Body of pancreas (tissue), 4 donors: ENCODE measurements around the gene KCTD15.

ENCODE experiments used
- POLR2A ChIP-seq, 3 donors: fragments of 450-650 bp; IDR thresholded peaks; one replicate each; pipeline ENCODE4 v1.6.1; 2016; ENCODE audit warnings: antibody characterized with exemption in 3 of 3, mild to moderate bottlenecking in 2 of 3
- TF ChIP-seq, protein P1 (sequence below), 7 experiments: fragments of 450-650 bp in 4 of 7; fragments of 200-600 bp in 3 of 7; sonication (generic) in 3 of 7; IDR thresholded peaks; one replicate each; pipeline ENCODE4 v1.5.1; 2016 to 2019; ENCODE audit warnings: antibody characterized with exemption in 7 of 7

DNA sequence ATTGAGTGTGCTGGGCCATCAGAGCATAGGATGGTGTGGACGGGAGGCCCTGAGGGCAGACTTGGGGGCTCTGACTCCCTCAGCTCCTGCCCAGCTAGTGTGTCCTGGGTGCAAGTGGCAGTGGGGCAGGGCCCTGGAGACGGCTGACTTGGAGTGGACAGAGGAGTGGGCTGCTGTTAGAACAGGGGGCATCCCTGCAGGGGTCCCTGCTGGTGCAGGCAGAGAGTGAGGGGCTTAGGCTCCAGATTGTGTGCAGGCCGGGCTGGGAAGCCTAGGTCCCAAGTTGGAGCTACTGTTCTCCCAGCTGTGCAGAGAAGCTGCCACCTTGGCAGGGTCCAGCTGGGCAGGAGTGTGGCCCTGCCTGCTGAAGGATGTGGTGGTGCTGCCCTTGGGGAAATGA, 8.6 kb downstream of the KCTD15 start:
- TF ChIP-seq, protein P1, sequence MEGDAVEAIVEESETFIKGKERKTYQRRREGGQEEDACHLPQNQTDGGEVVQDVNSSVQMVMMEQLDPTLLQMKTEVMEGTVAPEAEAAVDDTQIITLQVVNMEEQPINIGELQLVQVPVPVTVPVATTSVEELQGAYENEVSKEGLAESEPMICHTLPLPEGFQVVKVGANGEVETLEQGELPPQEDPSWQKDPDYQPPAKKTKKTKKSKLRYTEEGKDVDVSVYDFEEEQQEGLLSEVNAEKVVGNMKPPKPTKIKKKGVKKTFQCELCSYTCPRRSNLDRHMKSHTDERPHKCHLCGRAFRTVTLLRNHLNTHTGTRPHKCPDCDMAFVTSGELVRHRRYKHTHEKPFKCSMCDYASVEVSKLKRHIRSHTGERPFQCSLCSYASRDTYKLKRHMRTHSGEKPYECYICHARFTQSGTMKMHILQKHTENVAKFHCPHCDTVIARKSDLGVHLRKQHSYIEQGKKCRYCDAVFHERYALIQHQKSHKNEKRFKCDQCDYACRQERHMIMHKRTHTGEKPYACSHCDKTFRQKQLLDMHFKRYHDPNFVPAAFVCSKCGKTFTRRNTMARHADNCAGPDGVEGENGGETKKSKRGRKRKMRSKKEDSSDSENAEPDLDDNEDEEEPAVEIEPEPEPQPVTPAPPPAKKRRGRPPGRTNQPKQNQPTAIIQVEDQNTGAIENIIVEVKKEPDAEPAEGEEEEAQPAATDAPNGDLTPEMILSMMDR (IDR thresholded peaks at IDR 0.05): no peak
- no peak for TF ChIP-seq POLR2A (IDR thresholded peaks at IDR 0.05)
